ENCODE data around the gene FAM234B.

The FAM234B gene

GRCh38 chr12:13103391-13104033, 59.3 kb downstream of the FAM234B start, which contains the start of gene GSG1:
Gene GSG1, minus strand, starts transcription at chr12:13103667. Its CDS starts 155 bp downstream, at chr12:13103512.
- DNase-seq (ENCODE audit: low read depth) = no peak
- TF ChIP-seq CTCF (conservative IDR thresholded peaks at IDR 0.05; ENCODE audit: low read length) = no peak
- H3K4me3 ChIP-seq (ENCODE audit: low read length) = no peak within 1 kb of the TSS

GRCh38 chr12:13104409-13104808, 60.2 kb downstream of the FAM234B start:
- no peak for TF ChIP-seq CTCF (conservative IDR thresholded peaks at IDR 0.05; ENCODE audit: low read length)
- no peak overlapping the region for H3K4me3 ChIP-seq (ENCODE audit: low read length)
- DNase-seq (ENCODE audit: low read depth) = no peak

- no peak overlapping the region for H3K4me3 ChIP-seq (ENCODE audit: low read length)
- DNase-seq (ENCODE audit: low read depth) = no peak
- no peak for TF ChIP-seq CTCF (conservative IDR thresholded peaks at IDR 0.05; ENCODE audit: low read length)
These were observed 61.6 kb downstream of the FAM234B start for GRCh38 chr12:13105781-13106180.

GRCh38 chr12:13106666-13107065, 62.5 kb downstream of the FAM234B start:
- no peak overlapping the region for H3K4me3 ChIP-seq (ENCODE audit: low read length)
- no peak for DNase-seq (ENCODE audit: low read depth)
- TF ChIP-seq CTCF (conservative IDR thresholded peaks at IDR 0.05; ENCODE audit: low read length) = no peak

- no peak for TF ChIP-seq CTCF (conservative IDR thresholded peaks at IDR 0.05; ENCODE audit: low read length)
These were observed 68.8 kb downstream of the FAM234B start for GRCh38 chr12:13112968-13113367.

GRCh38 chr12:13114251-13115052, 70.3 kb downstream of the FAM234B start:
- H3K4me3 ChIP-seq (ENCODE audit: low read length) = no peak overlapping the region
- TF ChIP-seq CTCF (conservative IDR thresholded peaks at IDR 0.05; ENCODE audit: low read length) = no peak
- DNase-seq (ENCODE audit: low read depth) = no peak

More at GRCh38 chr12:13112968-13113367, 68.8 kb downstream of the FAM234B start:
- DNase-seq (ENCODE audit: low read depth) = no peak
- H3K4me3 ChIP-seq (ENCODE audit: low read length) = no peak overlapping the region

- no peak overlapping the region for H3K4me3 ChIP-seq (ENCODE audit: low read length)
- DNase-seq (ENCODE audit: low read depth) = no peak
- no peak for TF ChIP-seq CTCF (conservative IDR thresholded peaks at IDR 0.05; ENCODE audit: low read length)
These were observed 72.1 kb downstream of the FAM234B start for GRCh38 chr12:13116259-13116658.
